SU-DHL-6 (cell line): Measurements from ENCODE around the gene AQP12B.
"Not testable (repeated sequence)": the region's sequence is repeated elsewhere in the genome, so short reads cannot be mapped to it uniquely, and the experiment has no call there.

Experiments used
- H2AFZ ChIP-seq: fragments of 200-600 bp; sonication (generic); 2 replicates; pipeline ENCODE4 v1.6.1; 2014; ENCODE audit warnings: low read depth, mild to moderate bottlenecking, moderate library complexity, mixed read lengths, antibody characterized with exemption, low read length; ENCODE audit not compliant: severe bottlenecking
- H3F3A ChIP-seq: fragments of 200-600 bp; shearing (Covaris generic); 2 replicates; pipeline ENCODE4 v1.6.0; 2016; ENCODE audit warnings: antibody characterized with exemption, mild to moderate bottlenecking; ENCODE audit not compliant: insufficient read depth
- H3K27ac ChIP-seq: fragments of 200-600 bp; sonication (generic); 2 replicates; pipeline ENCODE4 v1.5.1; 2016; ENCODE audit warnings: low read depth, mild to moderate bottlenecking, low read length, moderate library complexity, mixed read lengths
- H3K27me3 ChIP-seq: fragments of 200-600 bp; sonication (generic), shearing (Covaris generic); 2 replicates; pipeline ENCODE4 v1.6.0; 2014; ENCODE audit warnings: mild to moderate bottlenecking, low read length
- H3K36me3 ChIP-seq: fragments of 200-600 bp; sonication (generic); 2 replicates; pipeline ENCODE4 v1.6.1; 2014; ENCODE audit warnings: mild to moderate bottlenecking, low read length, mixed read lengths
- H3K4me2 ChIP-seq: fragments of 300-600, 200-600 bp; shearing (Covaris generic), sonication (generic); 2 replicates; pipeline ENCODE4 v1.6.0; 2014; ENCODE audit warnings: low read length, low read depth, mild to moderate bottlenecking; ENCODE audit not compliant: poor library complexity, severe bottlenecking
- H3K4me3 ChIP-seq: fragments of 200-600 bp; sonication (generic); 2 replicates; pipeline ENCODE4 v1.5.1; 2014; ENCODE audit warnings: antibody characterized with exemption, low read length, mild to moderate bottlenecking, mixed read lengths; ENCODE audit not compliant: insufficient read depth, poor library complexity, severe bottlenecking
- H3K79me2 ChIP-seq: fragments of 200-600 bp; sonication (generic); 2 replicates; pipeline ENCODE4 v1.6.1; 2014; ENCODE audit warnings: mild to moderate bottlenecking, low read length, moderate library complexity; ENCODE audit not compliant: insufficient read depth
- H3K9ac ChIP-seq: fragments of 200-600 bp; sonication (generic); 2 replicates; pipeline ENCODE4 v1.7.0; 2014; ENCODE audit warnings: mild to moderate bottlenecking, low read length
- H3K9me2 ChIP-seq: fragments of 200-600 bp; sonication (generic); replicated peaks from 2 replicates; pipeline ENCODE4 v1.6.1; 2014; ENCODE audit warnings: low read length; ENCODE audit not compliant: insufficient read depth
- H3K9me3 ChIP-seq: fragments of 200-600 bp; sonication (generic); 2 replicates; pipeline ENCODE4 v1.6.1; 2014; ENCODE audit warnings: low read length, mixed read lengths; ENCODE audit not compliant: insufficient read depth
- H4K20me1 ChIP-seq: fragments of 200-600 bp; sonication (generic); 2 replicates; pipeline ENCODE4 v1.6.1; 2014; ENCODE audit warnings: low read depth, mild to moderate bottlenecking, antibody characterized with exemption, low read length, moderate library complexity, mixed read lengths
- CTCF ChIP-seq: fragments of 200-600 bp; sonication (generic); IDR thresholded peaks from one replicate; pipeline ENCODE4 v1.5.1; 2017; ENCODE audit warnings: antibody characterized with exemption, mild to moderate bottlenecking, low read length, moderate library complexity; ENCODE audit not compliant: insufficient read depth, poor library complexity, severe bottlenecking
- EZH2phosphoT487 ChIP-seq: fragments of 200-600 bp; sonication (generic), shearing (Covaris generic); conservative IDR thresholded peaks from 2 replicates; pipeline ENCODE4 v1.6.1; 2018; ENCODE audit warnings: mild to moderate bottlenecking, antibody characterized with exemption, low read length, moderate library complexity, mixed read lengths

AQP12B gene

GRCh38 chr2:240701091-240701735 is 18.5 kb upstream of the AQP12B start:
- Histone ChIP-seq H3K79me2 (no peaks in the 10 kb centered on the region), H3K4me2 (no peak overlapping the region), H3F3A (no peaks in the 10 kb centered on the region), H3K9ac (no peak overlapping the region), H2AFZ (no peak overlapping the region), H3K27me3 (no peaks in the 10 kb centered on the region), H3K36me3 (no peaks in the 10 kb centered on the region), H4K20me1 (no peaks in the 10 kb centered on the region), H3K9me3 (no peaks in the 10 kb centered on the region), H3K4me3 (no peak overlapping the region), H3K9me2 (no peaks in the 10 kb centered on the region), H3K27ac (no peak overlapping the region)
- no peak for TF ChIP-seq EZH2phosphoT487
- TF ChIP-seq CTCF, result no peak

- not testable (repeated sequence) for H3K27ac ChIP-seq, H3F3A ChIP-seq, H3K4me3 ChIP-seq, H2AFZ ChIP-seq, H3K27me3 ChIP-seq, H3K36me3 ChIP-seq, H3K79me2 ChIP-seq, H3K9ac ChIP-seq, H3K4me2 ChIP-seq, H4K20me1 ChIP-seq, H3K9me2 ChIP-seq, H3K9me3 ChIP-seq
These were observed 17.9 kb upstream of the AQP12B start for GRCh38 chr2:240700616-240701015.

GRCh38 chr2:240699835-240700234 is 17.1 kb upstream of the AQP12B start:
- H3K27me3 ChIP-seq, H3K9ac ChIP-seq, H3K27ac ChIP-seq, H3K9me3 ChIP-seq, H3K36me3 ChIP-seq, H2AFZ ChIP-seq, H3K79me2 ChIP-seq, H3K9me2 ChIP-seq, H3F3A ChIP-seq, H4K20me1 ChIP-seq, H3K4me2 ChIP-seq, H3K4me3 ChIP-seq: not testable (repeated sequence)

GRCh38 chr2:240698852-240699561 is 16.3 kb upstream of the AQP12B start:
- not testable (repeated sequence) for H3K4me3 ChIP-seq, H4K20me1 ChIP-seq, H3K79me2 ChIP-seq, H3K4me2 ChIP-seq, H3K27ac ChIP-seq, H2AFZ ChIP-seq, H3F3A ChIP-seq, H3K36me3 ChIP-seq, H3K9me2 ChIP-seq, H3K27me3 ChIP-seq, H3K9me3 ChIP-seq, H3K9ac ChIP-seq

- not testable (repeated sequence) for H2AFZ ChIP-seq, H3K27me3 ChIP-seq, H3K9me3 ChIP-seq, H3K9ac ChIP-seq, H3K4me2 ChIP-seq, H3K9me2 ChIP-seq, H3F3A ChIP-seq, H3K36me3 ChIP-seq, H3K79me2 ChIP-seq, H3K4me3 ChIP-seq, H4K20me1 ChIP-seq, H3K27ac ChIP-seq
These were observed 13.8 kb upstream of the AQP12B start for GRCh38 chr2:240696469-240696868.

- not testable (repeated sequence) for H2AFZ ChIP-seq, H4K20me1 ChIP-seq, H3K27ac ChIP-seq, H3K36me3 ChIP-seq, H3F3A ChIP-seq, H3K4me2 ChIP-seq, H3K9me2 ChIP-seq, H3K4me3 ChIP-seq, H3K79me2 ChIP-seq, H3K9me3 ChIP-seq, H3K9ac ChIP-seq, H3K27me3 ChIP-seq
These were observed 12.9 kb upstream of the AQP12B start for GRCh38 chr2:240695593-240695992.

- H3K79me2 ChIP-seq, H3K9me2 ChIP-seq, H3K9me3 ChIP-seq, H3F3A ChIP-seq, H3K4me3 ChIP-seq, H3K27me3 ChIP-seq, H2AFZ ChIP-seq, H3K27ac ChIP-seq, H3K4me2 ChIP-seq, H3K36me3 ChIP-seq, H4K20me1 ChIP-seq, H3K9ac ChIP-seq: not testable (repeated sequence)
These were observed 11.6 kb upstream of the AQP12B start for GRCh38 chr2:240694304-240694703.
